Esophagus muscularis mucosa (tissue), 3 donors: ENCODE measurements around the gene AGAP1.

Experiments used
- CTCF ChIP-seq, 3 experiments: fragments of 200-600 bp in 2 of 3; fragments of 450-650 bp in 1 of 3; sonication (generic) in 2 of 3; IDR thresholded peaks; one replicate each; pipeline ENCODE4 v1.5.1; 2017 to 2019; ENCODE audit warnings: antibody characterized with exemption in 3 of 3, mild to moderate bottlenecking in 2 of 3, moderate library complexity in 1 of 3
- POLR2A ChIP-seq: fragments of 450-650 bp; IDR thresholded peaks from one replicate; pipeline ENCODE4 v1.6.1; 2017; ENCODE audit warnings: antibody characterized with exemption, moderate library complexity, mild to moderate bottlenecking, low read depth

GRCh38 chr2:236080412-236080811 lies 586.6 kb downstream of the AGAP1 start:
- TF ChIP-seq CTCF (IDR thresholded peaks at IDR 0.05) (no peak), POLR2A (no peak)
